Muscle of arm (tissue), 12 donors: ENCODE data around the gene SPRYD7. TPM values are rescaled to one million over a fixed set of nuclear protein-coding genes. Genes with fewer than 3 reads are reported as not detected.

ENCODE experiments used
- DNase-seq: peaks from one replicate; pipeline ENCODE4 v3.0.0-alpha.2; 2013
- polyA plus RNA-seq, 12 donors: library from polyadenylated mRNA; unstranded; fragments of 120-200 nt; gene quantifications; one replicate each; pipeline ENCODE4 v1.2.1, GENCODE V29; 2013; ENCODE audit not compliant: insufficient read length in 12 of 12

The SPRYD7 gene
- polyA plus RNA-seq, 12 donors: 10.7 to 17.3 (median 13.1) TPM; not detected in 1

GRCh38 chr13:49865218-49865617 lies 70.9 kb downstream of the SPRYD7 start:
- no peak for DNase-seq

GRCh38 chr13:49864509-49864908 lies 71.6 kb downstream of the SPRYD7 start:
- no peak for DNase-seq

Other genes starting within 250 kb of the SPRYD7 start
- 10 to 100 TPM in 11 of 12 donors, not detected in 1; 19.7 to 39.6 (median 25.8) TPM for gene EBPL, start 244.9 kb downstream of the SPRYD7 start, polyA plus RNA-seq
- gene KPNA3, start 143.7 kb downstream of the SPRYD7 start, polyA plus RNA-seq: 10 to 100 TPM; 32.7 to 94.0 (median 43.4) TPM
- gene TRIM13, start 60.7 kb upstream of the SPRYD7 start, polyA plus RNA-seq: 10 to 100 TPM; 22.1 to 95.1 (median 28.1) TPM
- 1 to 10 TPM in 7 of 12 donors, under 1 TPM in 3, not detected in 2; 0.38 to 1.7 (median 1.1) TPM for gene KCNRG, start 79.1 kb upstream of the SPRYD7 start, polyA plus RNA-seq